Measurements from ENCODE around the gene MCAM. TPM values are rescaled to one million over a fixed set of nuclear protein-coding genes. Genes with fewer than 3 reads are reported as not detected.

MCAM gene
- total RNA-seq, 1 donor = 1.3 TPM

- no peak for DNase-seq (ENCODE audit: low read depth in 2 of 3, low spot score in 2 of 3)
Observed at GRCh38 chr11:119332111-119332765, 15.3 kb upstream of the MCAM start.

- no peak for DNase-seq (ENCODE audit: low read depth in 2 of 3, low spot score in 2 of 3)
Observed at GRCh38 chr11:119330237-119330636, 13.3 kb upstream of the MCAM start.

GRCh38 chr11:119329320-119329719 lies 12.4 kb upstream of the MCAM start:
- no peak for DNase-seq (ENCODE audit: low read depth in 2 of 3, low spot score in 2 of 3)

- no peak for DNase-seq (ENCODE audit: low read depth in 2 of 3, low spot score in 2 of 3)
Observed at GRCh38 chr11:119324189-119324588, 7.3 kb upstream of the MCAM start.

GRCh38 chr11:119323532-119324033 lies 6.7 kb upstream of the MCAM start:
- DNase-seq (ENCODE audit: low read depth in 2 of 3, low spot score in 2 of 3) = peak; percentile 56 to 83 (median 57)

- DNase-seq (ENCODE audit: low read depth in 2 of 3, low spot score in 2 of 3) = no peak
Observed at GRCh38 chr11:119322921-119323531, 6.1 kb upstream of the MCAM start.

GRCh38 chr11:119322360-119322739 lies 5.4 kb upstream of the MCAM start:
- no peak for DNase-seq (ENCODE audit: low read depth in 2 of 3, low spot score in 2 of 3)

GRCh38 chr11:119320776-119321524 lies 4.0 kb upstream of the MCAM start:
- peak; percentile 38 to 44 (median 43) for DNase-seq (ENCODE audit: low read depth in 2 of 3, low spot score in 2 of 3)

- no peak for DNase-seq (ENCODE audit: low read depth in 2 of 3, low spot score in 2 of 3)
Observed at GRCh38 chr11:119320240-119320775, 3.4 kb upstream of the MCAM start.

- DNase-seq (ENCODE audit: low read depth in 2 of 3, low spot score in 2 of 3) = no peak
Observed at GRCh38 chr11:119319700-119320239, 2.8 kb upstream of the MCAM start.

- DNase-seq (ENCODE audit: low read depth in 2 of 3, low spot score in 2 of 3) = no peak
Observed at GRCh38 chr11:119319136-119319699, 2.3 kb upstream of the MCAM start.

GRCh38 chr11:119318240-119319135 lies 1.6 kb upstream of the MCAM start:
- peak in 1 of 3 donors; percentile 10 for DNase-seq (ENCODE audit: low read depth in 2 of 3, low spot score in 2 of 3)

- no peak for DNase-seq (ENCODE audit: low read depth in 2 of 3, low spot score in 2 of 3)
Observed at GRCh38 chr11:119317592-119318239, 786 bp upstream of the MCAM start.

GRCh38 chr11:119316016-119316728 lies 758 bp downstream of the MCAM start:
- no peak for DNase-seq (ENCODE audit: low read depth in 2 of 3, low spot score in 2 of 3)

GRCh38 chr11:119315131-119316015 lies 1.6 kb downstream of the MCAM start:
- DNase-seq (ENCODE audit: low read depth in 2 of 3, low spot score in 2 of 3) = peak in 2 of 3 donors; percentile 48 to 57

- no peak for DNase-seq (ENCODE audit: low read depth in 2 of 3, low spot score in 2 of 3)
Observed at GRCh38 chr11:119314726-119315125, 2.2 kb downstream of the MCAM start.

GRCh38 chr11:119310682-119311052 lies 6.3 kb downstream of the MCAM start:
- DNase-seq (ENCODE audit: low read depth in 2 of 3, low spot score in 2 of 3) = no peak

All from hematopoietic multipotent progenitor cell (in vitro differentiated cells).